Activated CD8-positive, alpha-beta memory T cell treated with anti-CD3 and anti-CD28 coated beads, Interleukin-2, amount 50 U/mL, for 1 hour (primary cell): ENCODE measurements around the gene RNF217.
"Not testable (repeated sequence)": the region's sequence is repeated elsewhere in the genome, so short reads cannot be mapped to it uniquely, and the experiment has no call there.

ENCODE experiments used
- DNase-seq: peaks from one replicate; pipeline ENCODE4 v3.0.0-alpha.2; 2020; ENCODE audit errors: extremely low read depth

Gene RNF217

DNA sequence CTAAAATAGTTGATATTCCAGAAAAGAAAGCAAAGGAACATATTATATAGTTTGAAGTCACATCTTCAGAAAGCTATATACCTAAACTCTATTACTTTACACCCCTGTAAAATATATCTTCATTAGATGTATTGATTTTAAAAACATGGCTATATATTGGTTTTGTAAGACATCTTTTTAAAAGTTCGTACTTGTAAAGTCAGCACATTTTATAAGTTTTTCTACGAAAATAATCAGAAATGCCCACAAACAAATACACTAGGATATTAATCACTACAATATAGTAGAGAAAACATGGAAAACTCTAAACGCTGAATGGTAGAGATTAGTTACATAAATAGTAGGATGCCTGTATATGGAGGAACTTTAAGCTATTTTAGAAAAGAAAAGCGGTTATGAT is 52.9 kb downstream of the RNF217 start:
- no peak for DNase-seq

DNA sequence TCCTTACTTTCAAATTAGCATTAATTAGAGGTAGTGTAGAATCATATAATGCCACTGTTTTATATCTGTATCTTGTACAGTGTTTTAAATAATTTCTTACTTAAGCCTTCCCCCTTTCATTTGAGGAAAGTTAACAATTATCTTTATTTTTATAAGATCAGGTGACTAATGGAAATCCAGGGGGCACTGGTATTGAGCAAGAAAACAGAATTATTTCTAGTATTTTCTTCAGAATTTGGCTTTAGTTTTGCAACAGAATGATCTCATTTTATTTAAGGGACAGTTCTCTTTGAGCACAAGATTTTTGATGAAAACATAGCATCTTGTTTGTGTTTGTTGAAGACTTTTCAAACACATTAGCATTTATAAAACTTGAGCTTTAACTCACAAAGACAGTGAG is 55.9 kb downstream of the RNF217 start:
- DNase-seq = no peak

DNA sequence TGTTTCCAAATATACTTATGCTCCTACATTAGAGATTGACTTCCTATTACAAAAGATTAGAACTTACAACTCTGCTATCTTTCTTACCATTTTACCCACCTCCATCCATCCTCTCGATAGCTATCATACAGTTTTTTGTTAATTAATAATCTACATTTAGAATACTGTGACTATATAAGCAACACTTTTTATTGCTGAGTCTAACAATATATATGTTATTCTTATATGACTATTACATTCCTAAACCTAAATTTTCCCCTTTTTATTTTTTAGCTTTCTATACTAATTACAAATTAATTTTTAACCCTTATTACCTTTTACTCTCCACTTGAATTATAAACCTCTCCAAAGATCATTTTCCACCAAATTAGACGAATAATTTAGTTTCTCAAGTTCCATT is 57.0 kb downstream of the RNF217 start:
- no peak for DNase-seq

DNA sequence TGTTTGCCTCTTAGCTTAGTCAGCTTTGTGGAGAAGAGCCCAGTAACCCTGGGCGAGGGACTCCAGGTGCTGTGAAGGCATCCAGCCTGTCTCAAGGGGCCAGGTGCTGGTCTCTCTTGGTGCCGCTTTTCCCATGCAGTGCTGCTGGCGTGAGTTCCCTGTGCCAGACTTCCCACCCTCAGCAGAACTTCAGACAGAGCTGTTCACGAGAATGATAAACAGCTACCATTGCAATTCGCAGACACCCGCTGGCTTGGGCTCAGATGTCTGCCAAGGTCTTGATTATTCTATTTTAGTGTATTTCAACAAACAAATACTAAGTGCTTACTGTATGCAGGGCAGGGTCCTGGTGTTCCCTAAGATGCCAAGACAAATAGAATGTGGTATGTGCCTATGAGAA is 57.7 kb downstream of the RNF217 start:
- DNase-seq = no peak

DNA sequence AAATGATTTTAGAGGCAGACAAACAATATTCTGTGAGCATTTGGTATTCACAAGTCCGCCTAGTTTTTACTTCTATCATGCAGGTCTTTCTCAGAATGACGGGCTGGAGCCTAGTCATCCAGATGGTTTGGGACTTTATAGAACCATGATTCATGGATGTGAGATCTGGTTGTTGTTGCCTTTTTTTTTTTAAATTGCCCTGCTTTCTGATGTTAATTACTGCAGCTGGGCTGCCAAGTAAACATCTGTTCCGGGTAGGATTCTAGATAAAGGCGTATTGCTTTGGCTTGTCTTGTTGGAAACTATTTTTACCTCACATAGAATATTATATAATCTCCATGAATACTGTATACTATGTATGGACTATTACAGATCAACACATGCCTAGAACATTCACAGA is 58.1 kb downstream of the RNF217 start:
- no peak for DNase-seq

DNA sequence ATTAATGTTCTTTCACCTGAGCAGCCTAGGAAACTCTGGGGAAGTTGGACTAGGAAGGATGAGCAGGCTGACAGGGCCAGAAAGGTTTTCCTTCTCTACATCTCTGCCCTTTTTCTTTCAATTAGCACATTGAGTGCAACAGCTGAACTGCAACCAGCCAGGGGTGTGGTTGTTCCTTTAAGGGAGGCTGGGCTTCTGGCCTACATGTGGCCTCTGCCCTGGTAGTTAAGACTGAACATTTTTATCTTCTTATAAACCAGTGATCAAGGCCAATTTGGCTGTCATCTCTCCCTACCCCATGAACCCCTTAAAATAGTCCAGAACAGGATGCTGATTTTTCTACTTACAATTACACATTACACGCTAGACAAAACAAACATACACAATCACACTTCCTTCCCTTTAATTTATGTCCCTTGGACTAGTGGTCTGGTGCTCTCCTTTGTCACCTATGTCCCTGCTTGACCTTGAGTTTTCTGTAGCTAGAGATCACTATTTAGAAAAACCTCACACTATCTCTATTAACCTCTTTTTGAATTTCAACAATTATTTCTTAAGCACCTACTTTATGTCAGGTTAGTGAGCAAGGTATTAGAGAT is 60.3 kb downstream of the RNF217 start:
- no peak for DNase-seq

DNA sequence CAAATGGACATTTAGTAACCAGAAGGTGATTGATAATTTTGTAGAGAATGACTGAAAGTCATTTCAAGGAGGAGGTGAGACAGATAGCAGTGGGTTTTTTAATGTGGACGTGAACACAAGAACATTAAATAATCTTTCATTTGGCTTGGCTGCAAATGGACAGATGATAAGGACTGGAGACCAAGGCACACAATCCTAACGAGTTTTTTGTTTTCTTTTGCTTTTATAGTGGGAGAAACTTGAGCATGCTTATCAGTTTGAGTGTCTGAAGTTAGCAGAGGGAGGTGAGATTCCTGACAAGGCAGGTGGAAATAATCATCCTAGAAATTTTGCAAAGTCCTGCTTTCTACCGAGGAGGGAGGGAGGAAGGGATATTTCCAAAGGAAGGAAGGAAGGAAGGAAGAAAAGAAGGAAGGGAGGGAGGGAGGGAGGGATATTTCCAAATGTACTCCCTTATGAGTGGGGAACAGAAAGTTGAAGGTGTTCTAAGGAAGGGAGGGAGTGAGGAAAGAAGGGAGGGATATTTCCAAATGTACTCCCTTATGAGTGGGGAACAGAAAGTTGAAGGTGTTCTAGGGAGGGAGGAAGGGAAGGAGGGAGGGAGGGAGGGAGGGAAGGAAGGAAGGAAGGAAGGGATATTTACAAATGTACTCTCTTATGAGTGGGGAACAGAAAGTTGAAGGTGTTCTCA is 63.1 kb downstream of the RNF217 start:
- no peak for DNase-seq

DNA sequence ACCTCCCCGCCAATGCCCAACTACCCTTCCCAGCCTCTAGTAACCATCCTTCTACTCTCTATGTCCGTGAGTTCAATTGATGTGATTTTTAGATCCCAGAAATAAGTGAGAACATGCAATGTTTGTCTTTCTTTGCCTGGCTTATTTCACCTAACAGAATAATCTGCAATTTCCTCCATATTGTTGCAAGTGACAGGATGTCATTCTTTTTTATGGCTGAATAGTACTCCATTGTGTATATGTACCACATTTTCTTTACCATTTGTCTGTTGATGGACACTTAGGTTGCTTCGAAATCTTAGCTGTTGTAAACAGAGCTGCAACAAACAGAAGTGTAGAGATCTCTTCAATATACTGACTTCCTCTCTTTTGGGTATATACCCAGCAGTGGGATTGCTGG is 65.0 kb downstream of the RNF217 start:
- DNase-seq = no peak

DNA sequence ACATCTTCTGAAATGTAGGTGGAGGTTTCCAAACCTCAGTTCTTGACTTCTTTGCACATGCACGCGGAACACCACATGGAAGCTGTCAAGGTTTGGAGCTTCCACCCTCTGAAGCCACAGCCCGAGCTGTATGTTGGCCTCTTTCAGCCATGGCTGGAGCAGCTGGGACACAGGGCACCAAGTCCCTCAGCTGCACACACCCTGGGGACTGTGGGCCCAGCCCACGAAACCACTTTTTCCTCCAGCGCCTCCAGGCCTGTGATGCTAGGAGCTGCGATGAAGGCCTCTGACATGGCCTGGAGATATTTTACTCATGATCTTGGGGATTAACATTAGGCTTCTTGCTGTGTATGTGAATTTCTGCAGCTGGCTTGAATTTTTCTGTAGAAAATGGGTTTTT is 68.7 kb downstream of the RNF217 start:
- no peak for DNase-seq

DNA sequence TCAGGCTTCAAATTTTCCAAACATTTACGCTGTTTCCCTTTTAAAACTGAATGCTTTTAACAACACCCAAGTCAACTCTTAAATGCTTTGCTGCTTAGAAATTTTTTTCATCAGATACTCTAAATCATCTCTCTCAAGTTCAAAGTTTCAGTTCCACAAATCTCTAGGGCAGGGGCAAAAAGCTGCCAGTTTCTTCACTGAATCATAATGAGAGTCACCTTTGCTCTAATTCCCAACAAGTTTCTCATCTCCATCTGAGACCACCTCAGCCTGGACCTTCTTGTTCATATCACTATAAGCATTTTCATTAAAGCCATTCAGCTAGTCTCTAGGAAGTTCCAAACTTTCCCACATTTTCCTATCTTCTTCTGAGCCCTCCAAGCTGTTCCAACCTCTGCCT is 69.1 kb downstream of the RNF217 start:
- DNase-seq = no peak

DNA sequence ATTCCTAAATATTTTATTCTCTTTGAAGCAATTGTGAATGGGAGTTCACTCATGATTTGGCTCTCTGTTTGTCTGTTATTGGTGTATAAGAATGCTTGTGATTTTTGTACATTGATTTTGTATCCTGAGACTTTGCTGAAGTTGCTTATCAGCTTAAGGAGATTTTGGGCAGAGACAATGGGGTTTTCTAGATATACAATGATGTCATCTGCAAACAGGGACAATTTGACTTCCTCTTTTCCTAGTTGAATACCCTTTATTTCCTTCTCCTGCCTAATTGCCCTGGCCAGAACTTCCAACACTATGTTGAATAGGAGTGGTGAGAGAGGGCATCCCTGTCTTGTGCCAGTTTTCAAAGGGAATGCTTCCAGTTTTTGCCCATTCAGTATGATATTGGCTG is 72.7 kb downstream of the RNF217 start:
- not testable (repeated sequence) for DNase-seq

DNA sequence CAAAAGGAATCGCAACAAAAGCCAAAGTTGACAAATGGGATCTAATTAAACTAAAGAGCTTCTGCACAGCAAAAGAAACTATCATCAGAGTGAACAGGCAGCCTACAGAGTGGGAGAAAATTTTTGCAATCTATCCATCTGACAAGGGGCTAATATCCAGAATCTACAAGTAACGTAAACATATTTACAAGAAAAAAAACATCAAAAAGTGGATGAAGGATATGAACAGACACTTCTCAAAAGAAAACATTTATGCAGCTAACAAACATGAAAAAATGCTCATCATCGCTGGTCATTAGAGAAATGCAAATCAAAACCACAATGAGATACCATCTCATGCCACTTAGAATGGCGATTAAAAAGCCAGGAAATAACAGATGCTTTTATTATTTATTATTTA is 74.2 kb downstream of the RNF217 start:
- not testable (repeated sequence) for DNase-seq

DNA sequence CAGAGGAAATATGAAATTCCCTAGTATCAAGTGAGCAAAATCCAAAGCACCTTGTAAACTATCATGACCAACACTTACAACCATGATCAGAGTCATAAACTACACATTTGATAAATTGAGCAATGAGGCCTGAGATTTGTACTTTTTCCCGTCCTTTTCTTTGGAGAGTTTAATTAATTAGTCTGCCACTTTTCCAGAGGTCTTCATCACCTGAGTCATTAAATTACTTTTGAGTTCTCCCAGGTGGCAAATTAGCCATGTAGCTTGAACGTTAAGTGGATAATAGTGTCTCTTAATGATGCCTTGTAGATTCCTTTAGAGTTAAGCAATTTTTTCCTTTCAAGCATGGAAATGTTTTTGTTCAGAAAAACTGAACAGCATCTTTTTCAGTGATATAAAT is 75.6 kb downstream of the RNF217 start:
- no peak for DNase-seq

DNA sequence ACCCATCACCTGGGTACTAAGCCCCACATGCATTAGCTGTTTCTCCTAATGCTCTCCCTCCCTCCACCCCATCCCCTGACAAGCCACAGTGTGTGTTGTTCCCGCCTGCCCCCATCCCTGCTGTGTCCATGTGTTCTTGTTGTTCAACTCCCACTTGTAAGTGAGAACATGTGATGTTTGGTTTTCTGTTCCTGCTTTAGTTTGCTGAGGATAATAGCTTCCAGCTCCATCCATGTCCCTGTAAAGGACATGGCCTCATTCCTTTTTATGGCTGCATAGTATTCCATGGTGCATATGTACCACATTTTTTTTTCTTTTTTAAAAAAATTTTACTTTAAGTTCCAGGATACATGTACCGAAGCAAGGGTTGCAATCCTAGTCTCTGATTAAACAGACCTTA is 76.7 kb downstream of the RNF217 start:
- no peak for DNase-seq

DNA sequence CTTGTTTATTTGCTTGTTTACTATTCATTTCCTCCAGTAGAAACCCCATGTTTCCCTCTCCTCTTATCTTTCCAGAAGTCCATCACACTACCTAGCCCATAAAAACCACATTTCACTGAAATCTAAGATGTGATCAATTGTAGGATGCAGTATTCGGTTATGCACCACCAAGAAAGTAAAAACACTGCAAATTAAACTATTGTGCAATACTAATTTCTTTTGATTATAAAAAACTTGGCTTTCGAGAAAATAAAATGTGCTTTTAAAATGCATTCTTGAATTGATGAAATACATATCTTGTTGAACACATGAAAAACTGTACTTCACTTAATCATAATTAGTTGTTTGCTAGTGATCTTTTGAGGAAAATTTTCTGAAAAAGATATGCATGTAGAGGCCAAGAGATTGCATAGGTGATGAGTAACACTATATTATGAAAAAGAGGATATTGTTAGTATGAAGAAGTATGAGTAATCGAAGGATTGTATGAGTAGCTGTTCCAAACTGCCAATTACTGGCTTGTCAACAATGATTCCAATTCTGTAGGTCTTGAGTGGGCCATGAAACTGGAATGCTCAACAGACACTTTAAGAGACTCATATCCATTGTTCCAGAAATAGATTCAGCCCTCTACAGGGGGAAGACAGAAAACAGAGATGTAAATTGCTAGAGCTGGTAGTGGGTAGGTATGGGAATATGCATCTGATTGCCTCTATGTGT is 79.7 kb downstream of the RNF217 start:
- DNase-seq = no peak

DNA sequence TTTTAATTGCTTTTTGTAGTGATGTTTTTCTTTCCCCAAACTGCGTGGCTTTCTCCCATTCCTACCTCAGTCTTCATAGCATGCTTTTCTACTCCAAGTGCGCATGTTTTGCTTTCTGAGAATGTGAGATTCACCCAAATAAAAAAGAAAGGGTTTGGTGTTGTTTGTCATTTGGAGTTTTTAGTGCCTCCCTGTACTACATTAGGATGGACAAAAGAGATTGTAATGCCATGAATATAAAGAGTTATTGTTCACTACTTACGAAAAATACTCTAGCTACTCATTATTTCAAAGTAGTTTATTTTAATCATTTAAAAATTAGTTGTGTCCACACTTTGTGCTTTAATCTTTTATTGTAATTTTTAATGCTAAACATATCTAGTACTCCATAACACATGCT is 81.8 kb downstream of the RNF217 start:
- DNase-seq = no peak

DNA sequence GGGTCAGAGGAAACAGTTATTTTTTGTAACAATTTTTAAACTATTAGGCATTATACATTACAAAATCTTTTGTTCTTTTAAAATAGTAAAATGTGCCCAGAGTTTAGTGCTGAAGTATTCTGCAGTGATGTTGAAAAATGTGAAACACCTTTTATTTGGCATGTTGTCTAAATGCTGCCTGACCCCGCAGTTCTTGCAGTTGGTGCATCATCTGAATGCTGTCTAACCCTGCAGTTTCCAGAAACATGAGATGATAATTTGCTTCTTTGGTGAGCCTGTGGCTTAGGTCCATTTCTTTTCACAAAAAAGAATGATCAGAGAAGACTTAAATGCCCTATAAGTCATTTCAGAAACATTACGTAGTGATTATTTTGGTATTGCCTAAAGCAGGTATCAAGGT is 82.4 kb downstream of the RNF217 start:
- no peak for DNase-seq

DNA sequence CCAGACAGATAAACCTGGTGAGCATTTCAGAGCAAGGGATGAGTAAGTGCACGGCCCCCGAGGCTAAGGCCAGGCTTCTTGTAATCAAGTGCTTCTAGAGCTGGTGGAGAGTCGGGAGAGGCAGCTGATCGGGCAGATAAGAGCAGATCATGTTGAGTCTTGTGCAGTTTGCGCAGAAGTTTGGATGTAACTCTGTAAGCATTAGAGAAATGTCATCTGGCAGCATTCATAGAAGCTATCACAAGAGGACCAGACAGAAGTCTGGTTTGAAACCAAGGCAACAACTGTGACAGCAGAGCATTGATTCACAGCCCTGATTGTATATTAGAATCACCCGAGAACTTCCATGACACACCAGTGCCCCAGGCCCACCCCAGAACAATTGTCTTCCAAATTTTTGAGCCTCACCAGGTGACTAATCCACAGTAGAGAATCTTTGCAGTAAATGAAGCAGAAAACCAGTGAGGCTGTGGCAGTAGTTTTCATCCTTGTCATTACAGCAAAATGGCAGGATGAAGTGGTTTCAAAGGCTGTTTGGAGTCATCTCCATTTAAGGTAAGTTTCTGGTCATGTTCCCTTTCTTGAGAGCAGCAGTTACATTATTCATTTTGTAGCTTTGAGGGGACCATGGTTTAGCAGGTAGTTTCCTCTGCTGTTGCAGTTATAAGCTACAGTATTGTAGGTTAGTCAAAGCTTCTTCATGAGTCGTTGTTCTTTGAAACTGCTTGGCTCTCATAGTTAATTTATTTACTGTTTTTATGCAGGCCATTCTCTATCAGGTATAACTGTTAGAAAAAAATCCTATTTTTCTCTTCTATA is 84.1 kb downstream of the RNF217 start:
- DNase-seq = no peak

DNA sequence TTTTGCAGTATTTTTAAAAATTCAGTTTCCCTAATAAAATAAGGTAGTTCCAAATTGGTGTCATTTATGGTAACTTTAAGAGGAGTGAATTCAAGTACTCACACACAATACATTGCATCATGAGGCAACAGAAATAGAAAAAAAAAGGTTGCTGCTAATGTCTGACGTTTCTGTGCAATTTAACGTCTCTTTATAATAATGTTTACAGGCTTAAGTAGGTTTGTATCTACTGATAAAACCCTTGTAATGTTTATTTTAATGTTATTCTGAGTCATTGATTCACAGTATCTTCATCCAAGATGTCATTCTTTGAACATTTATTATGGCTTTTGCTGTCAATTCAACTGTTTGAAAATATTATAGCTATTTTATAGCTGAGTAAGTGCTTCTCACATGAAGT is 86.0 kb downstream of the RNF217 start:
- no peak for DNase-seq

DNA sequence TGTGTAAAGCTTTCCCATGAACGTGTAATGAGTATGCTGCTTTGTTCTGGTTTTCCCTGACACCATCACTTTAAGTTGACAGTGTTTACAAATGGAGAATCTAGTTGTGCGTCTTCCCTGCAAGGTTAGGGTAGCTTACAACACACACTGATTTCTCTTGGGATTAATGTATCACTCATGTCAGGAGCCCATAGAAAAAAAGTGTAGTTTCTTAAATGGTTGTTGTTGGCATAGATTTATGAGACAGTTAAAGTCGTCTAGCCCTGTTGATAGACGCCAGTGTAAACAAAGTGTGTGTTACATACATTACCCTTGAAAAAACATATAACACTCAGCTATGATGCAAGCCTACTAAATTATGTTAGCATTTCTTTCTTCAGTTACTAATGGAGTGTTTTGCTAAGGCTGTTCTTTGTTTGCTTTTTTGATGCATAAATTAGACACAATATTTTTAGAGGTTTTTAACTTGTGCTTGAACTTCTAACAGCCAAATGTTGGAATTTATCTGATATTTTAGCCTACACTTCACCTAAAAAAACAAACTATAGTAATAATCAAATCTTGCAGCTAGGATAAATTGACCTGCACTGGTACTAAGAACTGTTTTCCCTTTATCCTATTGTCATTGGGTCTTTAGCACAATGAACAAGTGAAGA is 88.6 kb downstream of the RNF217 start:
- no peak for DNase-seq

DNA sequence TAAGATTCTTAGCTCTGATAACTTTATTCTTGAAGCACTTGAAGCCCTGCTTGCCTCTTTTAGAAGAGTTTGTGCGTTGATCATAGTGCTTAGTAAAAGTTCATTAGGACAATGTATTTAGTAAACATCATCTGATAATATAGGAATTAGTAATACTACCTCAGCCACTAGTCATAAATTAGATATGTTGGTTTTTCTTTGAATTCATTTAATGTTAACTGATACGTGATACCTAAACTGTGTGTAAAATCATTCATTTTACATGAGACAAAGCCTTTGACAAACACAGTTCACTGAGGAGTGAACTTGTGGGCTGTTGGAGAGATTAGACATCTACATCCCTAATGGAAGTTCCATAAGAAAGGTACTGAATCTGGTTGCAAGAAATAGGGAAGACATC is 91.6 kb downstream of the RNF217 start:
- no peak for DNase-seq

DNA sequence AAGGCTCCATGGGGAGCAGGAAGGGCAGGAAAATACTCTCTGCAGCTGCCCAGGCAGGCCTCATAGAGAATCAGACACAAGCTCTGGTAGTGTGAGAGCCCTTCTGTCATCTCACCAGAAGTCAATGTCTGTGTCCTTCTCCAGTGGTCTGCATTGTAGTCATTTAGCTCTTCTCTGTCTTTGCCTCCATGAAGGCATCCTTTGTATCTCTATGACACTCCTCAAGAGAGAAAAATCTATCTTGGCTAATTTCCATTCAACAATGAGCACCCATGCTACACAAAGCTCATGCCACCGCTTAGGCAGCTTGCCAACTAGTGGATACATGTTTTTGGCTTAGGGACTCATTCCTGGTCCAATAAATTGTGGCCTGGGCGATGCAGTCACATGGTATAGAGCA is 92.1 kb downstream of the RNF217 start:
- DNase-seq = no peak
